GM12873 (cell line): ENCODE measurements around the gene ATP8B4.

ENCODE experiments used
- TF ChIP-seq, protein P1 (sequence below): IDR thresholded peaks from 2 replicates; pipeline ENCODE4 v1.5.1; 2012; ENCODE audit warnings: low read depth, mild to moderate bottlenecking, moderate library complexity, low read length, control low read depth; ENCODE audit not compliant: insufficient read depth; ENCODE audit errors: missing control alignments

ATP8B4 gene, protein sequence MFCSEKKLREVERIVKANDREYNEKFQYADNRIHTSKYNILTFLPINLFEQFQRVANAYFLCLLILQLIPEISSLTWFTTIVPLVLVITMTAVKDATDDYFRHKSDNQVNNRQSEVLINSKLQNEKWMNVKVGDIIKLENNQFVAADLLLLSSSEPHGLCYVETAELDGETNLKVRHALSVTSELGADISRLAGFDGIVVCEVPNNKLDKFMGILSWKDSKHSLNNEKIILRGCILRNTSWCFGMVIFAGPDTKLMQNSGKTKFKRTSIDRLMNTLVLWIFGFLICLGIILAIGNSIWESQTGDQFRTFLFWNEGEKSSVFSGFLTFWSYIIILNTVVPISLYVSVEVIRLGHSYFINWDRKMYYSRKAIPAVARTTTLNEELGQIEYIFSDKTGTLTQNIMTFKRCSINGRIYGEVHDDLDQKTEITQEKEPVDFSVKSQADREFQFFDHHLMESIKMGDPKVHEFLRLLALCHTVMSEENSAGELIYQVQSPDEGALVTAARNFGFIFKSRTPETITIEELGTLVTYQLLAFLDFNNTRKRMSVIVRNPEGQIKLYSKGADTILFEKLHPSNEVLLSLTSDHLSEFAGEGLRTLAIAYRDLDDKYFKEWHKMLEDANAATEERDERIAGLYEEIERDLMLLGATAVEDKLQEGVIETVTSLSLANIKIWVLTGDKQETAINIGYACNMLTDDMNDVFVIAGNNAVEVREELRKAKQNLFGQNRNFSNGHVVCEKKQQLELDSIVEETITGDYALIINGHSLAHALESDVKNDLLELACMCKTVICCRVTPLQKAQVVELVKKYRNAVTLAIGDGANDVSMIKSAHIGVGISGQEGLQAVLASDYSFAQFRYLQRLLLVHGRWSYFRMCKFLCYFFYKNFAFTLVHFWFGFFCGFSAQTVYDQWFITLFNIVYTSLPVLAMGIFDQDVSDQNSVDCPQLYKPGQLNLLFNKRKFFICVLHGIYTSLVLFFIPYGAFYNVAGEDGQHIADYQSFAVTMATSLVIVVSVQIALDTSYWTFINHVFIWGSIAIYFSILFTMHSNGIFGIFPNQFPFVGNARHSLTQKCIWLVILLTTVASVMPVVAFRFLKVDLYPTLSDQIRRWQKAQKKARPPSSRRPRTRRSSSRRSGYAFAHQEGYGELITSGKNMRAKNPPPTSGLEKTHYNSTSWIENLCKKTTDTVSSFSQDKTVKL

DNA sequence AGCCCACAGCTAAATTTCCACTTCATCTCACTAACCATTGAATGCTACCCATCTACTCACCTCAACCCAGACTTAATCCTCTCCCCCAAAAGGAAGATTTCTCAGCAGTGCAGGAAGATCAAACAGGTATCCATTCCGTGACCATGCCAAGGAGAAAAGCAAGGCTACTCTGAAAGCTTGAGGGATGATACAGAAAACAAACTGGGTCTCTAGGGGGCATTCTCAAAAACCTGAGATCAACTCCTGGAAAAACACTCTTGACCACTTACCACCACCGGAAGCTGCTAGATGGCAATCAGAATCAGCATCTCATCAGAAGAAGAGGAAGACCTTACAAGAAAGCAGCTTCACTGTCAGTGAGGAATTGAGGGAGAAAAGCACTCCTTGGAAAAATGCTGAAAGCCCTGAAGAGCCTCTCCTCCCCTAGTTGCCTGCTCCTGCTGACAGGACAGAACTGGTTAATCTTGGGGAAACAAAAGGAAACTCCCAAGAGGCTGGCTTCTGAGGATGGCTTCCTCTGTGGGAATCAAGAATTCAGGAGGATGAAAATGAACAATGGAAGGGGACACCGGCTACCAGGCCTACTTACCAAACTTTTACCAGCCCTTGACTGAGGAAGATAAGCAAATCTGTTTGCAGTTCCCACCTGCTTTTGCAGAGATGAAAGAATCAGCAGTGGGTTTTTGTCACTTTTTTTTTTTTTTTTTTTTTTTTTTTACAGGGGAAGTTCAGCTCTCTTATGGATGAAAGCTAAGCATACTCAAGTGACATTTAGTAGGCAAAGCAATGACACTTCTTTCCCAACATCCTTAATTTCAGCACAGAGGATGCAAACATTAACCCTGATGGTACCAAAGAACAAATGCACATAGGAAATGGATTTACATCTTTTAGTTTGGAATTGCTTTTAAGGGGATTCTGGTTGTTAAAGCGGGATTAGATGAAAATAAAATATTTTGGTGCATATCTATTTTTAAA, at the start of gene ATP8B4:
TSS of gene ATP8B4 (minus strand) at position 171 of the 978 bp plus-strand sequence. CDS start 12,267 bp downstream, outside the sequence.
- TF ChIP-seq, protein P1, sequence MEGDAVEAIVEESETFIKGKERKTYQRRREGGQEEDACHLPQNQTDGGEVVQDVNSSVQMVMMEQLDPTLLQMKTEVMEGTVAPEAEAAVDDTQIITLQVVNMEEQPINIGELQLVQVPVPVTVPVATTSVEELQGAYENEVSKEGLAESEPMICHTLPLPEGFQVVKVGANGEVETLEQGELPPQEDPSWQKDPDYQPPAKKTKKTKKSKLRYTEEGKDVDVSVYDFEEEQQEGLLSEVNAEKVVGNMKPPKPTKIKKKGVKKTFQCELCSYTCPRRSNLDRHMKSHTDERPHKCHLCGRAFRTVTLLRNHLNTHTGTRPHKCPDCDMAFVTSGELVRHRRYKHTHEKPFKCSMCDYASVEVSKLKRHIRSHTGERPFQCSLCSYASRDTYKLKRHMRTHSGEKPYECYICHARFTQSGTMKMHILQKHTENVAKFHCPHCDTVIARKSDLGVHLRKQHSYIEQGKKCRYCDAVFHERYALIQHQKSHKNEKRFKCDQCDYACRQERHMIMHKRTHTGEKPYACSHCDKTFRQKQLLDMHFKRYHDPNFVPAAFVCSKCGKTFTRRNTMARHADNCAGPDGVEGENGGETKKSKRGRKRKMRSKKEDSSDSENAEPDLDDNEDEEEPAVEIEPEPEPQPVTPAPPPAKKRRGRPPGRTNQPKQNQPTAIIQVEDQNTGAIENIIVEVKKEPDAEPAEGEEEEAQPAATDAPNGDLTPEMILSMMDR = no peak

DNA sequence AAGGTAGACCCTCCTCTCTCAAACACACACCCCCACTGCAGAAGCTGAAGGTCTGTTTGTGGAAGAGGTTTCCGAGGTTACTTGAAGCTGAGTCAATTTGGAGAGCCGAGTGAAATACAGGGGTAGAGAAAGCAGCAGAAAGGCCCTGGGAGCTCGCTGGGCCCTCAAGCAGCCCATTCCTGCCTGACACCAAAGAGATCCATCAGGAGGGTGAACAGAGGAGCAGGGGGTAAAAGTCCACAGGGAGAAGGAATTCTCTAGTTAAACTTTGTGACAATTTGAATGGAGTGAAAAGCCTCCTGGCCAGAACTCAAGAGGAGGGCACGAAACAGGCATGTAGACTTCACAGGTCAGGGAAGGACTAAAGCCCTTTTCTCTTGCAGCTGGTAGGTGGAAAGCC, 49.3 kb upstream of the ATP8B4 start:
- TF ChIP-seq, protein P1 = no peak

DNA sequence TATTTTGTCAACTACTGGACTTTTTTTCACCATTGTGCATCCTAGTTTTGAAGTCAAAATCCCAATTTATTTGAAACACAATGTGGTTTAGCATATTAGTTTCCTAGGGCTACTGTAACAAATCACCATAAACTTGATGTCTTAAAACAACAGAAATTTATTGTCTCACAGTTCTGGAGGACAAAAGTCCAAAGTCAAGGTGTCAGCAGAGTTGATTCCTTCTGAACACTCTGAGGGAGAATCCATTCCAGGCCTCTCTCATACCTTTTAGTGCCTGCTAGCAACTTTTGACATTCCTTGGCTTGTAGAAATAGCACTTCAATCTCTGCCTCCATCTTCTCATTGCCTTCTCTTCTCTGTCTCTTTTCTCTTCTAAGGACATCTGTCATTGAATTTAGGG, 48.1 kb upstream of the ATP8B4 start:
- TF ChIP-seq, protein P1 = no peak

DNA sequence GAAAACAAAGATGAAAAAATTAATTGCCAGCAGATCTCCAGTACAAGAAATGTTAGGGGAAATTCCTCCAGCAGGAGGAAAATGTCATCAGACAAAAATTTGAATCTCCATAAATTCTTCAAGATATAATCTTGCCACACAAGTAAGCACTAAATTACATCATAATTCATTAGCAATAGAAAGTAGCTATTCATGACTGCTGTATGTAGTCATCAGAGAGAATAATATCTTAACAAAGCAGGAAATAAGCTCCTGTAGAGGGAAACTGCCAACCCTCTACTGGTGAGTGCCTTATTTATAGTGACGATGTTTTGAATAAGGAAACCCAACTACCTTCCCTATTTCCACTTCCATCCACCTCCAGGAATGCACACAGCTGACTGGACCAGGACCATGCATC, 47.2 kb upstream of the ATP8B4 start:
- TF ChIP-seq, protein P1 = no peak

DNA sequence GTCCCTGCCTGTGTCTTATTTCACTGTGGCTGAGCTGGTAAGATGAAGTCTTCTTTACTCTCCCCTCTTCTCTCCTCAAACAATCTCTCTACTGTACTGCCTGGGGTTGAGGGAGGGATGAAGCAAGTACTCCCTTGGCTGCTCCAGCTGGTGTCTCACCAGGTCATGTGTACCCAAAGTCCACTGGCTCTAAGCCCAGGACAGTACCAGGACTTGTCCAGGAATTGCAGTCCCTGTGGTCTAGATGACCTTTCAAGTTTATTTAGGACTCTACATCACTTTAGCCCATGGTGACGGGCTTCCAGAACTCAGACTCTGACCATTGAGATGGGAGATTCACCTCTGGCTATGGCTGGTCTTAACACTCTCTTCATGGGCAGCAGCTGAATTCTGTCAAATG, 45.4 kb upstream of the ATP8B4 start:
- TF ChIP-seq, protein P1 = no peak

DNA sequence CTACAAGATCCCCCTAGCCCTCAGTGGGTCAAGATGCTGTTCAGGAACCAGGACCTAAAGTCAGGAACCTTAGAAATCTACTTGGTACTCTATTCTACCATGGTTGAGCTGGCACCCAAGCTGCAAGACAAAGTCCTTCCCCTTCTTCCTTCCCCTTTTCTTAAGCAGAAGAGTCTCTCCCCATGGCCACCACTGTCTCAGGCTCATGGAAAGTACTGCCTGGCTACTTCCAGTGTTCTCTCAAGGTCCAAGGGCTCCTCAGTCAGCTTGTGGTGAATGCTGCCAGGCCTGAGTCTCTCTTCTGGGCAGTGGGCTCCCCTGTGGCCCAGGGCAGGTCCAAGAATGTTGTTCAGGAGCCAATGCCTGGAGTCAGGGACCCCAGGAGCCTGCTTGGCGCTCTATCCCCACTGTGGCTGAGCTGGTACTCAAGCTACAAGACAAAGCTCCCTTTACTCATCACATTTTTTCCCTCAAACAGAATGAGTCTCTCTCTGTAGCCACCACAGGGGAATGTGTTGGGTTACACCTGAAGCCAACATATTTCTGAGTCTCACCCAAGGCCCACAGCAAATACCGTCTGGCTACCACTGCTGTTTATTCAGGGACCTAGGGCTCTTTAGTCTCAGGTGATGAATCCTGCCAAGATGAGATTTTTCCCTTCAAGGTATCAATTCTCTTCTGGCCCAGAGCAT, 44.8 kb upstream of the ATP8B4 start:
- TF ChIP-seq, protein P1 = no peak
